ENCODE results near the gene SEC14L6.

GRCh38 chr22:30564045-30564760 is 17.7 kb upstream of the SEC14L6 start:
- TF ChIP-seq, protein P1, sequence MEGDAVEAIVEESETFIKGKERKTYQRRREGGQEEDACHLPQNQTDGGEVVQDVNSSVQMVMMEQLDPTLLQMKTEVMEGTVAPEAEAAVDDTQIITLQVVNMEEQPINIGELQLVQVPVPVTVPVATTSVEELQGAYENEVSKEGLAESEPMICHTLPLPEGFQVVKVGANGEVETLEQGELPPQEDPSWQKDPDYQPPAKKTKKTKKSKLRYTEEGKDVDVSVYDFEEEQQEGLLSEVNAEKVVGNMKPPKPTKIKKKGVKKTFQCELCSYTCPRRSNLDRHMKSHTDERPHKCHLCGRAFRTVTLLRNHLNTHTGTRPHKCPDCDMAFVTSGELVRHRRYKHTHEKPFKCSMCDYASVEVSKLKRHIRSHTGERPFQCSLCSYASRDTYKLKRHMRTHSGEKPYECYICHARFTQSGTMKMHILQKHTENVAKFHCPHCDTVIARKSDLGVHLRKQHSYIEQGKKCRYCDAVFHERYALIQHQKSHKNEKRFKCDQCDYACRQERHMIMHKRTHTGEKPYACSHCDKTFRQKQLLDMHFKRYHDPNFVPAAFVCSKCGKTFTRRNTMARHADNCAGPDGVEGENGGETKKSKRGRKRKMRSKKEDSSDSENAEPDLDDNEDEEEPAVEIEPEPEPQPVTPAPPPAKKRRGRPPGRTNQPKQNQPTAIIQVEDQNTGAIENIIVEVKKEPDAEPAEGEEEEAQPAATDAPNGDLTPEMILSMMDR (IDR thresholded peaks at IDR 0.05): no peak
- TF ChIP-seq ZFX (IDR thresholded peaks at IDR 0.05; ENCODE audit: borderline replicate concordance): no peak

All from 22Rv1 (cell line).